ENCODE results near the gene RNF182. TPM values are rescaled to one million over a fixed set of nuclear protein-coding genes. Genes with fewer than 3 reads are reported as not detected.
"Not testable (repeated sequence)": the region's sequence is repeated elsewhere in the genome, so short reads cannot be mapped to it uniquely, and the experiment has no call there.

RNF182 gene
- total RNA-seq, 5 donors from 2014 or later (not counting 1 experiment from before 2014, with no cell fraction given): 0.16 to 0.49 (median 0.18) TPM; not detected in 2

GRCh38 chr6:13931797-13932402 lies 7.1 kb downstream of the RNF182 start:
- Histone ChIP-seq H3K4me1 (ENCODE audit: control insufficient read depth in 1 of 2, extremely low read depth in 1 of 2, insufficient read depth in 2 of 2, low read length in 2 of 2) (no peaks in the 10 kb centered on the region), H3K36me3 (ENCODE audit: control insufficient read depth in 2 of 2, extremely low read depth in 1 of 2, insufficient read depth in 1 of 2, low read length in 1 of 2) (no peaks in the 10 kb centered on the region), H3K4me3 (ENCODE audit: control insufficient read depth in 1 of 2, extremely low read depth in 1 of 2, low read length in 1 of 2) (no peak overlapping the region), H3K27ac (ENCODE audit: low read length) (no peak overlapping the region), H3K27me3 (replicated peaks in 1 of 2; ENCODE audit: control insufficient read depth in 2 of 2, extremely low read depth in 1 of 2, insufficient read depth in 2 of 2, low read length in 1 of 2) (peaks cover 6 to 8% of the 10 kb centered on the region in 2 experiments), H3K9me3 (no peaks in the 10 kb centered on the region)
- no peak for DNase-seq
- POLR2A ChIA-PET: no interaction called here
- peaks cover 43% of the 10 kb centered on the region in 2 donors for H3K27me3 Mint-ChIP-seq
- no peak for ATAC-seq (replicated peaks in 1 of 4)
- H3K27ac Mint-ChIP-seq: no peak overlapping the region
- WGBS (ENCODE audit: insufficient coverage): no CpG with 5 or more reads among the region's 1 CpG
- CTCF ChIA-PET: no interaction called here
- H3K36me3 Mint-ChIP-seq: peaks cover 3% of the 10 kb centered on the region
- no peak overlapping the region for H3K4me3 Mint-ChIP-seq
- H3K9me3 Mint-ChIP-seq: peaks cover 0 to 5% (median 2%) of the 10 kb centered on the region in 3 donors
- H3K4me1 Mint-ChIP-seq: peaks cover 11 to 15% (median 14%) of the 10 kb centered on the region in 3 donors

GRCh38 chr6:13932785-13933184 lies 8.0 kb downstream of the RNF182 start:
- POLR2A ChIA-PET: no interaction called here
- CTCF ChIA-PET: no interaction called here
- no peak overlapping the region for H3K4me3 Mint-ChIP-seq
- H3K27ac Mint-ChIP-seq: no peak overlapping the region
- H3K36me3 Mint-ChIP-seq: peaks cover 3% of the 10 kb centered on the region
- Histone ChIP-seq H3K4me1 (ENCODE audit: control insufficient read depth in 1 of 2, extremely low read depth in 1 of 2, insufficient read depth in 2 of 2, low read length in 2 of 2) (no peaks in the 10 kb centered on the region), H3K9me3 (no peaks in the 10 kb centered on the region), H3K27ac (ENCODE audit: low read length) (no peak overlapping the region), H3K27me3 (replicated peaks in 1 of 2; ENCODE audit: control insufficient read depth in 2 of 2, extremely low read depth in 1 of 2, insufficient read depth in 2 of 2, low read length in 1 of 2) (peaks cover 0 to 8% of the 10 kb centered on the region in 2 experiments), H3K36me3 (ENCODE audit: control insufficient read depth in 2 of 2, extremely low read depth in 1 of 2, insufficient read depth in 1 of 2, low read length in 1 of 2) (no peaks in the 10 kb centered on the region), H3K4me3 (ENCODE audit: control insufficient read depth in 1 of 2, extremely low read depth in 1 of 2, low read length in 1 of 2) (no peak overlapping the region)
- DNase-seq: no peak
- peaks cover 0 to 5% (median 0%) of the 10 kb centered on the region in 3 donors for H3K9me3 Mint-ChIP-seq
- no CpG with 5 or more reads among the region's 1 CpG for whole genome bisulfite sequencing (ENCODE audit: insufficient coverage)
- no peak for ATAC-seq (replicated peaks in 1 of 4)
- H3K4me1 Mint-ChIP-seq: peaks cover 11 to 15% (median 14%) of the 10 kb centered on the region in 3 donors
- peaks cover 34 to 35% of the 10 kb centered on the region in 2 donors for H3K27me3 Mint-ChIP-seq

- Histone ChIP-seq H3K27ac (ENCODE audit: low read length) (no peak overlapping the region), H3K4me3 (ENCODE audit: control insufficient read depth in 1 of 2, extremely low read depth in 1 of 2, low read length in 1 of 2) (no peak overlapping the region), H3K27me3 (replicated peaks in 1 of 2; ENCODE audit: control insufficient read depth in 2 of 2, extremely low read depth in 1 of 2, insufficient read depth in 2 of 2, low read length in 1 of 2) (peaks cover 0 to 3% of the 10 kb centered on the region in 2 experiments), H3K4me1 (ENCODE audit: control insufficient read depth in 1 of 2, extremely low read depth in 1 of 2, insufficient read depth in 2 of 2, low read length in 2 of 2) (no peaks in the 10 kb centered on the region), H3K36me3 (ENCODE audit: control insufficient read depth in 2 of 2, extremely low read depth in 1 of 2, insufficient read depth in 1 of 2, low read length in 1 of 2) (no peaks in the 10 kb centered on the region), H3K9me3 (no peaks in the 10 kb centered on the region)
- Mint-ChIP-seq H3K27me3 (peaks cover 18 to 20% of the 10 kb centered on the region in 2 donors), H3K4me1 (peaks cover 11 to 15% (median 14%) of the 10 kb centered on the region in 3 donors), H3K4me3 (no peak overlapping the region), H3K36me3 (peaks cover 3% of the 10 kb centered on the region), H3K27ac (no peak overlapping the region), H3K9me3 (peaks cover 0 to 5% (median 0%) of the 10 kb centered on the region in 3 donors)
- 100% methylated on average over 2 of the region's 2 CpGs for WGBS (ENCODE audit: insufficient coverage)
- POLR2A ChIA-PET: no interaction called here
- ATAC-seq (replicated peaks in 1 of 4): no peak
- no peak for DNase-seq
- CTCF ChIA-PET: no interaction called here
Measured at GRCh38 chr6:13934721-13935120, 10.0 kb downstream of the RNF182 start.

DNA sequence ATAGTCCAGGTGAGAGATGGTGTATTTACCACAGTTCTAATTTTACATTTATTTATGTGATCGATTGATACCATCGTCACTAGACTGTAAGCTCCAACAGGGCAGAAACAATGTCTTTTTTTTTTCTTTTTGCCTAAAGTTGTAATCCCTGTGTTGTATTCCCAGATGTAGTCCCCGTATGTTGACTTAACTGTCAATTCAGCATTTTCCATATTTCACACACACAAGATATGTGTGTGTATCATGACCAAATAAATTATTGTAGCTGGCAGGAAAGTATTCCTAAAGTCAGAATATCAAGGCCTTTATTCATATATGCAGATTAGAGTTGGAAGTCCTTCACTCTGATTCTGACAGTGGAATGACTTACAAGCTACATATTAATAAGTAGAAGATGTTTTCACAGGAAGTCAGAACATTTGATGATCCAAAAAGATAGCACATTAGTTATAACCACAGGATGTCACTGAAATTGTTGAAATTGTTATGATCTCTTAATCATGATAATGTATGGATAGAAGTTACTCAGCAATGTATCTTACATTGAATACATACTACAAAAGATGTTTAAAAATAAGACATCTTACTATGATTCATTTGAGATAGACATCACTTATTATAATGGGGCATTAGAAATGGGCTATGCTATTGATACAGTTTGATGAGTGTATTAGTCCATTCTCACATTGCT lies 10.6 kb downstream of the RNF182 start:
- CTCF ChIA-PET: interaction anchor here in 1 of 2 donors (1.0 kb wide), 1 partner anchor 14 kb away, joined by 4 read pairs; no protein-coding TSS in a partner anchor
- Histone ChIP-seq H3K9me3 (no peaks in the 10 kb centered on the region), H3K27ac (ENCODE audit: low read length) (no peak overlapping the region), H3K4me1 (ENCODE audit: control insufficient read depth in 1 of 2, extremely low read depth in 1 of 2, insufficient read depth in 2 of 2, low read length in 2 of 2) (no peaks in the 10 kb centered on the region), H3K27me3 (replicated peaks in 1 of 2; ENCODE audit: control insufficient read depth in 2 of 2, extremely low read depth in 1 of 2, insufficient read depth in 2 of 2, low read length in 1 of 2) (peaks cover 0 to 3% of the 10 kb centered on the region in 2 experiments), H3K4me3 (ENCODE audit: control insufficient read depth in 1 of 2, extremely low read depth in 1 of 2, low read length in 1 of 2) (no peak overlapping the region), H3K36me3 (ENCODE audit: control insufficient read depth in 2 of 2, extremely low read depth in 1 of 2, insufficient read depth in 1 of 2, low read length in 1 of 2) (no peaks in the 10 kb centered on the region)
- H3K36me3 Mint-ChIP-seq: peaks cover 3% of the 10 kb centered on the region
- H3K9me3 Mint-ChIP-seq: peaks cover 0 to 5% (median 0%) of the 10 kb centered on the region in 3 donors
- POLR2A ChIA-PET: no interaction called here
- H3K27ac Mint-ChIP-seq: peak overlapping the region in 1 of 2 donors; percentile 55
- peaks cover 17 to 22% of the 10 kb centered on the region in 2 donors for H3K27me3 Mint-ChIP-seq
- no CpG with 5 or more reads among the region's 3 CpGs for WGBS (ENCODE audit: insufficient coverage)
- H3K4me1 Mint-ChIP-seq: peaks cover 11 to 15% (median 14%) of the 10 kb centered on the region in 3 donors
- no peak overlapping the region for H3K4me3 Mint-ChIP-seq
- ATAC-seq (replicated peaks in 1 of 4) (peak in 1 of 4 experiments; percentile 17), DNase-seq (no peak)

- H3K4me1 ChIP-seq (ENCODE audit: control insufficient read depth in 1 of 2, extremely low read depth in 1 of 2, insufficient read depth in 2 of 2, low read length in 2 of 2); DNase-seq; H3K4me3 ChIP-seq (ENCODE audit: control insufficient read depth in 1 of 2, extremely low read depth in 1 of 2, low read length in 1 of 2); H3K27me3 ChIP-seq (replicated peaks in 1 of 2; ENCODE audit: control insufficient read depth in 2 of 2, extremely low read depth in 1 of 2, insufficient read depth in 2 of 2, low read length in 1 of 2); ATAC-seq (replicated peaks in 1 of 4); H3K4me3 Mint-ChIP-seq; H3K9me3 ChIP-seq; H3K27ac ChIP-seq (ENCODE audit: low read length); H3K9me3 Mint-ChIP-seq; POLR2A ChIA-PET; H3K36me3 Mint-ChIP-seq; H3K36me3 ChIP-seq (ENCODE audit: control insufficient read depth in 2 of 2, extremely low read depth in 1 of 2, insufficient read depth in 1 of 2, low read length in 1 of 2): not testable (repeated sequence)
- Mint-ChIP-seq H3K27me3 (peaks cover 13 to 18% of the 10 kb centered on the region in 2 donors), H3K4me1 (peaks cover 11 to 15% (median 14%) of the 10 kb centered on the region in 3 donors), H3K27ac (peak overlapping the region in 1 of 2 donors; percentile 55)
- no CpG with 5 or more reads among the region's 3 CpGs for WGBS (ENCODE audit: insufficient coverage)
- CTCF ChIA-PET: interaction anchor here in 1 of 2 donors (1.0 kb wide), 1 partner anchor 14 kb away, joined by 4 read pairs; no protein-coding TSS in a partner anchor
Measured at GRCh38 chr6:13935881-13936261, 11.1 kb downstream of the RNF182 start.

DNA sequence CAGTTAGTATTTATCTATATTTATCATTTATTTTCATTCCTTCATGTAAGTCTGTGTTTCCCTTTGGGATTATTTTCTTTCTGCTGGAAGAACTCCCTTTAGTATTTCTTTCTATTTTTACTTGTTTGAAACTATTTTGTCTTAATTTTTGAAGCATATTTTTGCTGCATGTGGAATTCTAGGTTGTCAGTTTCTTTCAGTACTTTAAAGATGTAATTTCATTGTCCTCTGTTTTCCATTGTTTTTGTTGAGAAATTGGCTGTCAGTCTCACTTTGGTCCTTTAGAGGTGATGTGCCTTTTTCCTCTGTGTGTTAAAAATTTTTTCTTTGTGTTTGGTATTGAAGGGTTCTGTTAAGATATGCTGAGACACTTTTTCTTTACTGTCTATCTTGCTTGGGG lies 17.1 kb downstream of the RNF182 start:
- POLR2A ChIA-PET: no interaction called here
- Mint-ChIP-seq H3K4me3 (no peak overlapping the region), H3K4me1 (no peaks in the 10 kb centered on the region), H3K9me3 (peaks cover 4 to 14% (median 14%) of the 10 kb centered on the region in 3 donors), H3K36me3 (no peaks in the 10 kb centered on the region), H3K27ac (no peak overlapping the region), H3K27me3 (peaks cover 26 to 28% of the 10 kb centered on the region in 2 donors)
- no peak for DNase-seq
- Histone ChIP-seq H3K27me3 (replicated peaks in 1 of 2; ENCODE audit: control insufficient read depth in 2 of 2, extremely low read depth in 1 of 2, insufficient read depth in 2 of 2, low read length in 1 of 2) (peaks cover 0 to 6% of the 10 kb centered on the region in 2 experiments), H3K36me3 (ENCODE audit: control insufficient read depth in 2 of 2, extremely low read depth in 1 of 2, insufficient read depth in 1 of 2, low read length in 1 of 2) (no peaks in the 10 kb centered on the region), H3K4me1 (ENCODE audit: control insufficient read depth in 1 of 2, extremely low read depth in 1 of 2, insufficient read depth in 2 of 2, low read length in 2 of 2) (no peaks in the 10 kb centered on the region), H3K4me3 (ENCODE audit: control insufficient read depth in 1 of 2, extremely low read depth in 1 of 2, low read length in 1 of 2) (no peak overlapping the region), H3K9me3 (no peaks in the 10 kb centered on the region), H3K27ac (ENCODE audit: low read length) (no peak overlapping the region)
- ATAC-seq (replicated peaks in 1 of 4): no peak
- CTCF ChIA-PET: no interaction called here

All from T-cell (primary cell).